PC-3 (cell line): ENCODE data around the gene SYNE1. TPM values are rescaled to one million over a fixed set of nuclear protein-coding genes. Genes with fewer than 3 reads are reported as not detected.
A peak's percentile ranks its signal among the peaks of the same experiment; 100 is the strongest.

Source experiments
- ATAC-seq: fragments of 200-7000 bp; cut with Tn5 transposase; 2 replicates; pipeline ENCODE4 v1.9.1; 2020; ENCODE audit warnings: mild to moderate bottlenecking, moderate library complexity
- BruUV-seq: library from RNA; stranded (reverse); fragments of 400-500 nt; replicated peaks from 2 replicates; lab custom pipeline; 2021; lab: Mats Ljungman, UMichigan
- CTCF ChIA-PET: fragments of 300-600 bp; sonication (Branson Sonifier 250); formaldehyde crosslinking; loops from one replicate; lab custom pipeline; 2022; ENCODE audit warnings: antibody characterized with exemption; lab: Charles Lee
- POLR2A ChIA-PET: fragments of 300-600 bp; sonication (Branson Sonifier 250); formaldehyde crosslinking; loops from one replicate; lab custom pipeline; 2022; ENCODE audit warnings: antibody characterized with exemption; ENCODE audit not compliant: unreplicated experiment; lab: Charles Lee
- DNase-seq: peaks from one replicate; pipeline ENCODE4 v3.0.0-alpha.2; 2015
- H2AFZ ChIP-seq: fragments of 300-600 bp; sonication (generic); 2 replicates; pipeline ENCODE4 v1.6.0; 2016; ENCODE audit warnings: antibody characterized with exemption, low read length
- H3F3A ChIP-seq: fragments of 300-600 bp; sonication (generic); one replicate; pipeline ENCODE4 v1.6.0; 2017; ENCODE audit warnings: antibody characterized with exemption, low read length, control low read depth, mild to moderate bottlenecking; ENCODE audit not compliant: unreplicated experiment
- H3K27ac ChIP-seq: fragments of 300-600 bp; sonication (generic); 2 replicates; pipeline ENCODE4 v1.5.1; 2016; ENCODE audit warnings: mild to moderate bottlenecking, low read length
- H3K27me3 ChIP-seq: fragments of 300-600 bp; sonication (generic); 2 replicates; pipeline ENCODE4 v1.6.1; 2016; ENCODE audit warnings: low read length, mixed read lengths
- H3K36me3 ChIP-seq: fragments of 300-600 bp; sonication (generic); 2 replicates; pipeline ENCODE4 v1.6.1; 2016; ENCODE audit warnings: low read depth, mixed run types, low read length, mixed read lengths
- H3K4me1 ChIP-seq: fragments of 300-600 bp; sonication (generic); 2 replicates; pipeline ENCODE4 v1.5.1; 2016; ENCODE audit warnings: low read length; ENCODE audit not compliant: insufficient read depth
- H3K4me2 ChIP-seq: fragments of 300-600 bp; sonication (generic); 2 replicates; pipeline ENCODE4 v1.6.0; 2016; ENCODE audit warnings: low read length
- H3K4me3 ChIP-seq: fragments of 300-600 bp; sonication (generic); 2 replicates; pipeline ENCODE4 v1.5.1; 2016; ENCODE audit warnings: mild to moderate bottlenecking, low read length, mixed read lengths
- H3K79me2 ChIP-seq: fragments of 300-600 bp; sonication (generic); 2 replicates; pipeline ENCODE4 v1.6.1; 2017; ENCODE audit warnings: low read length, mixed read lengths
- H3K9ac ChIP-seq: fragments of 300-600 bp; sonication (generic); 2 replicates; pipeline ENCODE4 v1.6.0; 2016; ENCODE audit warnings: mild to moderate bottlenecking, low read length
- H3K9me2 ChIP-seq: fragments of 300-600 bp; sonication (generic); replicated peaks from 2 replicates; pipeline ENCODE4 v1.6.1; 2016; ENCODE audit warnings: mixed run types, low read length, mixed read lengths
- H3K9me3 ChIP-seq: fragments of 300-600 bp; sonication (generic); 2 replicates; pipeline ENCODE4 v1.6.1; 2016; ENCODE audit warnings: low read length, mixed read lengths
- H4K20me1 ChIP-seq: fragments of 300-600 bp; sonication (generic); 2 replicates; pipeline ENCODE4 v1.6.1; 2016; ENCODE audit warnings: low read length, mixed read lengths
- CTCF ChIP-seq: fragments of 300-600 bp; sonication (generic); conservative IDR thresholded peaks from 2 replicates; pipeline ENCODE4 v1.5.1; 2017; ENCODE audit warnings: antibody characterized with exemption, low read depth, mild to moderate bottlenecking, low read length
- EZH2 ChIP-seq: fragments of 300-600 bp; sonication (generic); IDR thresholded peaks from one replicate; pipeline ENCODE4 v1.6.1; 2017; ENCODE audit warnings: antibody characterized with exemption, mild to moderate bottlenecking, low read length; ENCODE audit not compliant: unreplicated experiment
- EZH2phosphoT487 ChIP-seq: fragments of 300-600 bp; sonication (generic); IDR thresholded peaks from 2 replicates; pipeline ENCODE4 v1.6.1; 2018; ENCODE audit warnings: mild to moderate bottlenecking, antibody characterized with exemption, low read length, borderline replicate concordance
- intact Hi-C: fragments of 100-400 bp; cut with micrococcal nuclease; formaldehyde crosslinking; loops from 2 replicates; pipeline ENCODE4 v1.9.0; 2023
- total RNA-seq: library from RNA; depleted of rRNA; stranded (reverse); fragments of >200 nt; gene quantifications from 2 replicates; pipeline ENCODE4 v1.2.3, GENCODE V29; 2014

Gene SYNE1
- total RNA-seq, 1 experiment from 2014 or later = 16.7 TPM

DNA sequence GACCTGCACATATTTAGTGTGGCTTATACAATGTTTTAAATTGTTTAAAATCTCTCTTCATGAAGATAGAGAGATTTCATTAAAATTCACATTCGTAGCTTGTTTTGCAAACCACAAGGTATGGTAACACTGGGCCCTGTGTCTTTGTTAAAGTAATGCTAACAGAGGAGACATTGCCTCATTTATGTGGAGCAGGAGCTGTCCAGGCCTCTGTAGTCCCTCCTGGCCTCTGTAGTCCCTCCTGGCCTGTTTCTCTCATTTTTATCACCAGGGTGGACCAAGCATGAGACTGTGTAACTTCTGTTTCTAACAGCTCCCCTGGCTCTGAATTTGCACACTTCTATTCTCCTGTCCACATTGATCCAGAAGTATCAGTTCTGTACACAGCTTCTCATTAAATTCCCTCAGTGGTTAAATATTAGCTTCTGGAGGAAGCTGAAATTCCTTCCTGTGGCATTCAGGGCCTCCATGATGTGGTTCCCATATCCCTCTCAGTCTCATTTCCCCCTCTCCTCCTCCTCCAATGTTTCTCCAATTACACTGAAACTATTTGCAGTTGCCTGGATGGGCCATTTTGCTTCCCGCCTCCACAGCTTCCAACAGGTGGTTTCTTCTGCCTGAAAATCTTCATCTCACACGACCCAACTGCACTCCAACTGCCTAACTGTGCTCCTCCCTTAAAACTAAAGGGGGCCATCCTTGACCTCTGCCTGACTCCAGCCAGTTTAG is 340.4 kb downstream of the SYNE1 start:
- no TSS peak for BruUV-seq
- ChIA-PET CTCF (no interaction called here), POLR2A (no interaction called here)
- Histone ChIP-seq H3F3A (no peaks in the 10 kb centered on the region), H3K4me3 (no peak overlapping the region), H3K9me2 (no peaks in the 10 kb centered on the region), H3K9ac (no peak overlapping the region), H2AFZ (no peak overlapping the region), H3K27ac (no peak overlapping the region), H3K4me2 (no peak overlapping the region), H3K27me3 (no peaks in the 10 kb centered on the region), H3K9me3 (no peaks in the 10 kb centered on the region), H3K79me2 (no peaks in the 10 kb centered on the region), H4K20me1 (no peaks in the 10 kb centered on the region), H3K4me1 (peaks cover 8% of the 10 kb centered on the region; the same call in 1 of the 2 replicates), H3K36me3 (no peaks in the 10 kb centered on the region)
- no peak for ATAC-seq
- no peak for DNase-seq
- intact Hi-C loops = no loop called here
- TF ChIP-seq CTCF = no peak
- no peak for TF ChIP-seq EZH2phosphoT487
- no peak for TF ChIP-seq EZH2

- no TSS peak for BruUV-seq
- H3K79me2 ChIP-seq = no peaks in the 10 kb centered on the region
- no peaks in the 10 kb centered on the region for H3K9me2 ChIP-seq
- no peak overlapping the region for H2AFZ ChIP-seq
- H3F3A ChIP-seq = no peaks in the 10 kb centered on the region
- H3K27me3 ChIP-seq = no peaks in the 10 kb centered on the region
- intact Hi-C loops = no loop called here
- no peak overlapping the region for H3K9ac ChIP-seq
- no peak overlapping the region for H3K4me2 ChIP-seq
- peaks cover 4% of the 10 kb centered on the region; the same call in 1 of the 2 replicates for H3K4me1 ChIP-seq
- H3K4me3 ChIP-seq = no peak overlapping the region
- CTCF ChIA-PET = no interaction called here
- DNase-seq (no peak), ATAC-seq (no peak)
- no peaks in the 10 kb centered on the region for H3K9me3 ChIP-seq
- H3K36me3 ChIP-seq = no peaks in the 10 kb centered on the region
- no peaks in the 10 kb centered on the region for H4K20me1 ChIP-seq
- no peak overlapping the region for H3K27ac ChIP-seq
- TF ChIP-seq CTCF (no peak), EZH2phosphoT487 (no peak), EZH2 (no peak)
- POLR2A ChIA-PET = no interaction called here
Observed at GRCh38 chr6:152295920-152296319, 341.2 kb downstream of the SYNE1 start.

- no peaks in the 10 kb centered on the region for H4K20me1 ChIP-seq
- H3K27me3 ChIP-seq = no peaks in the 10 kb centered on the region
- no peak for TF ChIP-seq EZH2phosphoT487
- no peak for TF ChIP-seq EZH2
- TF ChIP-seq CTCF = no peak
- no peak overlapping the region for H2AFZ ChIP-seq
- H3K4me1 ChIP-seq = no peaks in the 10 kb centered on the region
- ChIA-PET CTCF (no interaction called here), POLR2A (no interaction called here)
- ATAC-seq (peak; percentile 42; the same call in 1 of the 2 replicates), DNase-seq (peak; percentile 47)
- no peak overlapping the region for H3K4me3 ChIP-seq
- no peak overlapping the region for H3K27ac ChIP-seq
- H3K36me3 ChIP-seq = no peaks in the 10 kb centered on the region
- no TSS peak for BruUV-seq
- no peak overlapping the region for H3K4me2 ChIP-seq
- H3K9me3 ChIP-seq = no peaks in the 10 kb centered on the region
- no peaks in the 10 kb centered on the region for H3F3A ChIP-seq
- no peaks in the 10 kb centered on the region for H3K79me2 ChIP-seq
- intact Hi-C loops = no loop called here
- no peak overlapping the region for H3K9ac ChIP-seq
- H3K9me2 ChIP-seq = no peaks in the 10 kb centered on the region
Observed at GRCh38 chr6:152295346-152295745, 341.8 kb downstream of the SYNE1 start.
